ENCODE results near the gene KLHL25. TPM values are rescaled to one million over a fixed set of nuclear protein-coding genes. Genes with fewer than 3 reads are reported as not detected.

KLHL25 gene
- total RNA-seq, 2 donors from 2014 or later: 10.0 to 10.3 TPM

DNA sequence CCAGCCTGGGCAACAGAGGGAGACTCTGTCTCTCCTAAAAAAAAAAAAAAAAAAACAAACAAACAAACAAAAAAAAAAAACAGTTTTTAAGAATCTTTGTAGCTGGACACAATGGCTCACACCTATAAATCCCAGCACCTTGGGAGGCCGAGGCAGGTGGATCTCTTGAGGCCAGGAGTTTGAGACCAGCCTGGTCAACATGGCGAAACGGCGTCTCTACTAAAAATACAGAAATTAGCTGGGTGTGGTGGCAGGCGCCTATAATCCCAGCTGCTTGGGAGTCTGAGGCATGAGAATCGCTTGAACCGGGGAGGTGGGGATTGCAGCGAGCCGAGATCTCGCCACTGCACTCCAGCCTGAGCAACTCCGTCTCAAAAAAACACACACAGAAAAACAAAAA is 53.1 kb downstream of the KLHL25 start:
- peak; percentile 31 for DNase-seq (ENCODE audit: low spot score)
- intact Hi-C loops (cut with DNase I): loop anchor here in 1 of 2 donors (5.0 kb wide), 1 partner anchor 91 kb away; no protein-coding TSS in a partner anchor

- intact Hi-C loops (cut with DNase I): loop anchor here in 1 of 2 donors (5.0 kb wide), 1 partner anchor 91 kb away; no protein-coding TSS in a partner anchor
- DNase-seq (ENCODE audit: low spot score): peak; percentile 75
Measured at GRCh38 chr15:85741021-85741421, 53.7 kb downstream of the KLHL25 start.

- intact Hi-C loops (cut with DNase I): no loop called here
- DNase-seq (ENCODE audit: low spot score): no peak
Measured at GRCh38 chr15:85737061-85737460, 57.7 kb downstream of the KLHL25 start.

- intact Hi-C loops (cut with DNase I): no loop called here
- no peak for DNase-seq (ENCODE audit: low spot score)
Measured at GRCh38 chr15:85733416-85733815, 61.3 kb downstream of the KLHL25 start.

GRCh38 chr15:85730001-85730820 is 64.5 kb downstream of the KLHL25 start:
- intact Hi-C loops (cut with DNase I): loop anchor here in 1 of 2 donors (2.0 kb wide), 1 partner anchor 101 kb away; no protein-coding TSS in a partner anchor
- DNase-seq (ENCODE audit: low spot score): no peak

DNA sequence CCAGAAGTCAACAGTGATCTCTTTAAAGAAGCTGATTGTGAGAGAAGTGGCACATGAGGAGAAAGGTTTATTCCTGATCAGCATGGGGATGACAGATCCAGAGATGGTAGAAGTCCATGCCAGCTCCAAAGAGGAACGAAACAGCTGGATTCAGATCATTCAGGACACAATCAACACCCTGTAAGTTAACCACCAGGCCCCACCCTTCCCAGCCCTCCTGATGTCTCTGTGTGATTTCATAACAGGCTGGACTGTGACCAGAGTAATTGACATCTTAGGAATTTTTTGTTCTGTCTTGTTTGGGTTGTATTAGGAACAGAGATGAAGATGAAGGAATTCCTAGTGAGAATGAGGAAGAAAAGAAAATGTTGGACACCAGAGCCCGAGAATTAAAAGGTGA is 67.7 kb downstream of the KLHL25 start:
- no peak for DNase-seq (ENCODE audit: low spot score)
- intact Hi-C loops (cut with DNase I): no loop called here

GRCh38 chr15:85726454-85726853 is 68.3 kb downstream of the KLHL25 start:
- intact Hi-C loops (cut with DNase I): no loop called here
- no peak for DNase-seq (ENCODE audit: low spot score)

- intact Hi-C loops (cut with DNase I): no loop called here
- DNase-seq (ENCODE audit: low spot score): no peak
Measured at GRCh38 chr15:85725564-85725963, 69.2 kb downstream of the KLHL25 start.

DNA sequence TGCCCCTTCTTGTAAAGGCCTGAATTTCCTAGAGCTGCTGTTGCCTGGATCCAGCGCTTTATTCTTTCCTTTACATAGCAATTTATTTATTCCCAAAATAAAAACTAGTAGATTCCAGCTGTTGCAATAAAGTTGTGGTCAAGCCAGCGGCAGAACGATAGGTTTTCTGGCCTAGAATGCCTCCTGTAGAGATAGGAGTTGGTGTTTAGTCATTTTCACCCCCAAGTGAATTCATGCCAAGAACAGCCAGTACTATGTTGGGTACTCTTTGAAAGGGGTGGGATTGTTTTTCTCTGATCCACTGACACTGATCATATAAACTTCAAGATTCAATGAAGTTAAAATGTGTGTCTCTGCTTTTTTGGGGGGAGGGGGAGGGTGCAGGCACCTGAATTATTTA is 69.7 kb downstream of the KLHL25 start:
- intact Hi-C loops (cut with DNase I): no loop called here

GRCh38 chr15:85723960-85724945 is 70.5 kb downstream of the KLHL25 start:
- intact Hi-C loops (cut with DNase I): no loop called here
- DNase-seq (ENCODE audit: low spot score): no peak

More for the DNA sequence above, 69.7 kb downstream of the KLHL25 start:
- no peak for DNase-seq (ENCODE audit: low spot score)

DNA sequence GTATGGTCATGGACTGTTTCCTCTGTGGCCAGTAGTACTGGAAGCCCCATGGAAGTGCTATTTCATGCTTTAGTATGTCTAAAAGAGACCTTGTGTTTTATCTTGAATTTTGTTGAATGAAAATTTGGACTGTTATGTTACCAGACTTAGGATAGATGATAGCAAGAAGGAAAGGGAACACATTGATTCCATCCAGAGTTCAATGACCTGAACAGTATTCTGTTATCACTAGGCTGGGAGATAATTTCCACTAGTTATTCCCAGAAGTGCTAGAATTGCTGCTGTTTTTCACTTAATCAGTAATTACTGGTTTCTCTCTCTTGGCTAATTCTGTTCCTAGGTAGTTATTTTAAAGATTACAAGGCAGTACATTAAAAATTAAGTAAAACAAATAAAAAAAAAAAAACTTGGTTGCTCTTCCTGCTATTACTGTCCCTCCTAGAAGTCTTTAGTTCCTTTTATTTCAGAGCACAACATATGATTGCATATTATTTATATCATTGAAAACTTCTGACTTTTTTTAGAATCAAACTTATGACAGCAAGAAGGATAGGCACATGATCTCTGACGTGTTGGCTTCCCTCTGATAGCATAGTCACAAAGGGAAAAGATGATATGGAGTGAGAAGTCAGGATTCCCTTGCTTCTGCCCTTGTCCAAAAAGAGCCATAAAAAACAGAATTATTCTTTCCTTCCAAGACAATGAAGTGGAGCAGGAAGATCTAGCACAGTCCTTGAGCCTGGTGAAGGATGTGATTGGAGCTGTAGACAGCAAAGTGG is 72.2 kb downstream of the KLHL25 start:
- DNase-seq (ENCODE audit: low spot score): no peak
- intact Hi-C loops (cut with DNase I): no loop called here

DNA sequence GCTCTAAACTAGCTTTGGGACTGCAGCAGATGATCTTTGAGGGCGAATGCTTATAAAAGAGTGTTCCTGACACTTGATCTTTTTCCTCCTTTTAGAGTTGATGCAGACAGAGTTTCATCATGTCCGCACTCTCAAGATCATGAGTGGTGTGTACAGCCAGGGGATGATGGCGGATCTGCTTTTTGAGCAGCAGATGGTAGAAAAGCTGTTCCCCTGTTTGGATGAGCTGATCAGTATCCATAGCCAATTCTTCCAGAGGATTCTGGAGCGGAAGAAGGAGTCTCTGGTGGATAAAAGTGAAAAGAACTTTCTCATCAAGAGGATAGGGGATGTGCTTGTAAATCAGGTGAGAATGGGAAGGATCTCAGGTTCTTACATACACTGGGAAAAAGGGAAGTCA is 75.7 kb downstream of the KLHL25 start:
- intact Hi-C loops (cut with DNase I): no loop called here
- DNase-seq (ENCODE audit: low spot score): no peak

DNA sequence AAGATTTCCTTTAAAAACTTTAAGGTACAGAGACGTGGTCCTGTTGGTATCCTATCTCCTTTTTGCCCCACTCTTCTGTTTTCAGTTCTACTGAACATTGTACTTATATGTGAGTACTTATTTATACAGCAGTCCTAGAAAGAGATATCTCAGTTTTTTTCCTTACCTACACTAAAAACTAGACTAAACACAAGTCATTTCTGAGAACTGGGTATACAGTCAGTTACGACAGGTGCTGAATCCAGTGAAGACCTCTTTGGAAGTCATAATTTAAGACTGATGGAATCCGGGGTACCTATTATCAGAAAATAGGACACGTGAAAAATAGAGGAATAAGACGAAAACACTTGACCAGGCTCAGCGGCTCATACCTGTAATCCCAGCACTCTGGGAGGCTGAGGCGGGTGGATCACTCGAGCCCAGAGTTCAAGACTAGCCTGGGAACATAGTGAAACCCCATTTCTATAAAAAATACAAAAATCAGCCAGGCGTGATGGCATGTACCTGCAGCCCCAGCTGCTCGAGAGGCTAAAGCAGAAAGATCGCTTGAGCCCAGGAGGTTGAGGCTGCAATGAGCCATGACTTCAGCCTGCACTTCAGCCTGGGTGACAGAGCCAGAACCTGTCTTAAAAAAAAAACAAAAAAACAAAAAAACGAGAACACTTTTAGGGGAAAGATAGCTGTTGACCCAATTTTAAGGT is 76.3 kb downstream of the KLHL25 start:
- intact Hi-C loops (cut with DNase I): no loop called here
- no peak for DNase-seq (ENCODE audit: low spot score)

DNA sequence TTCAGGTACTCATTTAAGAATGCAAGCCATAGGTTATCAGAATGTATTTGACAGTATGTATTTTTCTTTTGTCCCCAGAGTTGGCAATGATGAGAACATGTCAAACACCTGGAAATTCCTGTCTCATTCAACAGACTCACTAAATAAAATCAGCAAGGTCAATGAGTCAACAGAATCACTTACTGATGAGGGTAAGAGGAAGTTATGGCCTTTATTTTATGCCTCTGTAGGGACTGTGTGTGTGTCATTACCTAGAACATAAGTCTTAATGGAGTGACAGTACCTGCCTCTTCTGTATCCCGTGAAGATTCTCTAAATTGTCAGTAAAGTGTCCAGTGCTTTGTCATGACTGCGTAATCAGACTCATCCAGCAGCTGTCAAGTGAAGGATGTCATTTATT is 77.5 kb downstream of the KLHL25 start:
- intact Hi-C loops (cut with DNase I): no loop called here
- DNase-seq (ENCODE audit: low spot score): no peak

DNA sequence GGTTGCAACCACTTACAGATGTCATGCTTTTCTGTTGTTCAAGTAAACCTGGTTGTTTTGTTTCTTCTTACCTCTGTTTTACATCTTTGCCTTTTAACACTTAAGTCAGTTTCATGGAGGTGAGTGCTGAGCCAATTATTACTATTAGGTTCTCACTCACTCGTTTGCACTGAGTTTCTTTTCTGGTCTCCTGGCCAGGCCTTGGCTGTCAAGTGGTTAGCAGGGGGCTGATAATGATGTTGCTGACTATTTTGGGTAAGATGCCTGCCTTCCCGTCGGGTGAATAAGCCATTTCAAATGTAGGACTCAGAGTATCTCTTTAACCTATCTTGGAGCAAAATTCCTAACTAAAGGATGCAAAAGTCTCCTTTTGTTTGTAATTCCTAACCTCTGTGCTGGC is 78.5 kb downstream of the KLHL25 start:
- DNase-seq (ENCODE audit: low spot score): no peak
- intact Hi-C loops (cut with DNase I): no loop called here

DNA sequence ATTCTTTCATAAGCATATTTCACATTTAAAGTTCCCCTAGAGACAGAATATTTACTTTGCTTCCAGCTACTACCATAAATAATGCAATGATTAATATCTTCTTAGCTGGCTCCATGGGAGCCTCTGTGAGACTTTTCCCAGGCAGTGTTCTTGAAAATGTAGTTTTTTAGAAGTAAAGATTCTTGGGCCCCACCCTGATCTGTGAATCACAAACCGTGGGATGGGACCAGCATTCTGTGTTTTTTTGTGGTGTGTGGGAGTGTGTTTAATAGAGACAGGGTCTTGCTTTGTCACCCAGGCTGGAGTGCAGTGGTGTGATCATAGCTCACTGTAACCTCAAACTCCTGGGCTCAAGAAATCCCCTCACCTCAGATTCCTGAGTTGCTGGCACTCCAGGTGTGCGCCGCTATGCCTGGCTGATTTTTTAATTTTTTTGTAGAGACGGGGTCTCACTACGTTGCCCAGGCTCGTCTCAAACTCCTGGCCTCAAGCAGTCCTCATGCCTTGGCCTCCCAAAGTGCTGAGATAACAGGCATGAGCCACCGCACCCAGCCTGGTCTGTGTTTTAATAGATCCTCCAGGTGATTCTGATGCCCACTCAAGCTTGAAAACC is 83.0 kb downstream of the KLHL25 start:
- intact Hi-C loops (cut with DNase I): no loop called here
- DNase-seq (ENCODE audit: low spot score): no peak

- no peak for DNase-seq (ENCODE audit: low spot score)
- intact Hi-C loops (cut with DNase I): no loop called here
Measured at GRCh38 chr15:85710340-85710842, 84.3 kb downstream of the KLHL25 start.

Measured in posterior vena cava (tissue), 2 donors.